GM12878 (cell line): ENCODE results near the gene MMRN2. TPM values are rescaled to one million over a fixed set of nuclear protein-coding genes. Genes with fewer than 3 reads are reported as not detected.

Source experiments
- CBX3 ChIP-seq: fragments of 200-600 bp; sonication (generic); IDR thresholded peaks from 2 replicates; pipeline ENCODE4 v1.6.1; 2016; ENCODE audit warnings: low read depth, borderline replicate concordance
- CEBPZ ChIP-seq: fragments of 150-350 bp; IDR thresholded peaks from 2 replicates; pipeline ENCODE4 v1.6.1; 2016; ENCODE audit warnings: low read depth, low read length
- CUX1 ChIP-seq: IDR thresholded peaks from 2 replicates; pipeline ENCODE4 v1.6.1; 2012; ENCODE audit warnings: improper control_type of control experiment, low read depth, low read length; ENCODE audit not compliant: insufficient replicate concordance
- EED ChIP-seq: sonication (generic); IDR thresholded peaks from 2 replicates; pipeline ENCODE4 v1.6.1; 2016; ENCODE audit warnings: antibody characterized with exemption, low read depth
- EZH2 ChIP-seq: IDR thresholded peaks from 2 replicates; pipeline ENCODE4 v1.6.1; 2012; ENCODE audit warnings: low read depth, mild to moderate bottlenecking, control low read depth, inconsistent platforms, low read length, borderline replicate concordance; ENCODE audit not compliant: control insufficient read depth
- HDAC6 ChIP-seq: fragments of 200-600 bp; sonication (generic); IDR thresholded peaks from one replicate; pipeline ENCODE4 v1.8.0; 2017; ENCODE audit warnings: antibody characterized with exemption; ENCODE audit not compliant: unreplicated experiment
- KAT2A ChIP-seq: conservative IDR thresholded peaks from 2 replicates; pipeline ENCODE4 v1.6.1; 2011; ENCODE audit warnings: low read depth, low read length; ENCODE audit not compliant: control insufficient read depth
- MYC ChIP-seq: IDR thresholded peaks from 2 replicates; pipeline ENCODE4 v1.6.1; 2011; ENCODE audit warnings: mild to moderate bottlenecking, low read length, moderate library complexity, inconsistent platforms; ENCODE audit not compliant: insufficient read depth, insufficient replicate concordance, insufficient read length, severe bottlenecking
- NFYA ChIP-seq: IDR thresholded peaks from 2 replicates; pipeline ENCODE4 v1.6.1; 2011; ENCODE audit warnings: low read depth, mild to moderate bottlenecking, low read length, improper control_type of control experiment, borderline replicate concordance
- NR2F1 ChIP-seq: fragments of 450-650 bp; conservative IDR thresholded peaks from 2 replicates; pipeline ENCODE4 v1.6.1; 2017; ENCODE audit warnings: mild to moderate bottlenecking
- PML ChIP-seq: IDR thresholded peaks from 2 replicates; pipeline ENCODE4 v1.6.1; 2012; ENCODE audit warnings: low read length, inconsistent platforms
- SIN3A ChIP-seq: IDR thresholded peaks from 2 replicates; pipeline ENCODE4 v1.6.1; 2012; ENCODE audit warnings: low read depth, low read length, improper control_type of control experiment
- SMAD5 ChIP-seq: IDR thresholded peaks from 2 replicates; pipeline ENCODE4 v1.6.1; 2016; ENCODE audit warnings: antibody characterized with exemption, low read depth
- SRF ChIP-seq, 2 experiments: IDR thresholded peaks; 2 replicates each; pipeline ENCODE4 v1.6.1; 2011; ENCODE audit warnings: low read depth in 2 of 2, low read length in 2 of 2, mild to moderate bottlenecking in 1 of 2, moderate library complexity in 1 of 2
- ZBTB33 ChIP-seq: fragments of 450-650 bp; IDR thresholded peaks from 2 replicates; pipeline ENCODE4 v1.6.1; 2017; ENCODE audit warnings: mild to moderate bottlenecking
- ZNF217 ChIP-seq: fragments of 450-650 bp; IDR thresholded peaks from 2 replicates; pipeline ENCODE4 v1.6.1; 2017; ENCODE audit warnings: antibody characterized with exemption, mild to moderate bottlenecking
- polyA plus RNA-seq, 11 experiments: library from polyadenylated mRNA; depleted of rRNA in 4 of 11; unstranded in 6 of 11; stranded (reverse) in 5 of 11; fragments of >200 nt; fragmentation: Nextera tagmentation in 4 of 11; fragmentation: Illumina TruSeq in 1 of 11; extraction: Ambion mirVana in 4 of 11; extraction: Trizol in 1 of 11; gene quantifications; 1 replicate in 1 of 11; 2 replicates in 10 of 11; pipeline versions ENCODE4 v1.2.1 to v1.2.3, GENCODE V29; 2011 to 2016; ENCODE audit warnings: inconsistent platforms in 2 of 11, missing spikeins in 2 of 11, low read depth in 1 of 11
- total RNA-seq, 4 experiments: library from RNA; depleted of rRNA in 3 of 4; stranded (reverse); fragments of >200 nt in 3 of 4; fragmentation: Illumina TruSeq in 1 of 4; extraction: Trizol in 1 of 4; gene quantifications; 2 replicates each; pipeline versions ENCODE4 v1.2.1 to v1.2.3, GENCODE V29; 2013 to 2021

Gene MMRN2
- total and polyA plus RNA-seq, 10 of the 15 experiments (the other 5 are each of a cell fraction or from before 2014, with no cell fraction given) = 0.09 to 1.0 (median 0.54) TPM; not detected in 3

GRCh38 chr10:86960003-86960862 is 2.8 kb upstream of the MMRN2 start (continued):
- TF ChIP-seq HDAC6 = no peak
- no peak for TF ChIP-seq SIN3A
- no peak for TF ChIP-seq PML
- no peak for TF ChIP-seq KAT2A
- no peak for TF ChIP-seq EED
- no peak for TF ChIP-seq SRF (IDR thresholded peaks at IDR 0.05; ENCODE audit: low read depth in 2 of 2, low read length in 2 of 2)
- no peak for TF ChIP-seq CUX1
- TF ChIP-seq ZNF217 = no peak
- no peak for TF ChIP-seq CEBPZ
- no peak for TF ChIP-seq NFYA
- no peak for TF ChIP-seq NR2F1
- no peak for TF ChIP-seq MYC
- 0 out of 2 replicates have a peak, but pooled peaks have one; percentile 14 for TF ChIP-seq ZBTB33
- no peak for TF ChIP-seq SMAD5
- TF ChIP-seq CBX3 = no peak
- no peak for TF ChIP-seq EZH2
